Hematopoietic multipotent progenitor cell treated with erythropoietin and hydrocortisone succinate and interleukin-3 and kit ligand, for 4 days (in vitro differentiated cells): Measurements from ENCODE around the gene ATP4B.

ENCODE experiments used
- DNase-seq: peaks from one replicate; pipeline ENCODE4 v3.0.0-alpha.2; 2015

Gene ATP4B

DNA sequence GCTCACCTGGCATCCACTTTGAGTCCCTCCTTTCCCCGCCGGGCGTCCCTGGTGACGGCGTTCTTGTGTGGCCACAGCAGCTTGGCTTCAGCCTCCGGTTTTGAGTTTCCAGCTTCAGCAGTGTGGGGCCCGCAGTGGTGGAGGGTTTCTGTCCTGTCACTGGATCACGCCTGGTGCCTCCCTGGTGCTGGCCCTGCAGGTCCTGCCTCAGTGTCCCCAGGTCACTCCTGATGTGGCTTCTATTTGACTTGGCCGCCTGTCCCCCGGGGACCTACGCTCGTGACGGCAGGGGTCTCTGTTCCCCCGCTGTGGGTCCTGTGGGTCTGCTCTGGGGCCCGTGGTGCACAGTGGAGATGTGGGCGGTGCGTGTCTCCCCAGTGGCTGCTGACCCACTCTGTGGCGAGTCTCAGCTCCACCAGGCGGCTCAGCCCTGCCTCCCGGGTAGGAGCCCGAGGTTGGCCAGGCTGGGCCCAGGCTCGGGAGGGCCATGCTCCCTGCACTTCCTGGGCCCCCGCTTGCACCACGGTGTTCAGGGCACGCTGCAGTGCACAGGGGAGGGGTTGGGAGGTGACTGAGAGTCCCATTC is 1.9 kb downstream of the ATP4B start:
- no peak for DNase-seq

DNA sequence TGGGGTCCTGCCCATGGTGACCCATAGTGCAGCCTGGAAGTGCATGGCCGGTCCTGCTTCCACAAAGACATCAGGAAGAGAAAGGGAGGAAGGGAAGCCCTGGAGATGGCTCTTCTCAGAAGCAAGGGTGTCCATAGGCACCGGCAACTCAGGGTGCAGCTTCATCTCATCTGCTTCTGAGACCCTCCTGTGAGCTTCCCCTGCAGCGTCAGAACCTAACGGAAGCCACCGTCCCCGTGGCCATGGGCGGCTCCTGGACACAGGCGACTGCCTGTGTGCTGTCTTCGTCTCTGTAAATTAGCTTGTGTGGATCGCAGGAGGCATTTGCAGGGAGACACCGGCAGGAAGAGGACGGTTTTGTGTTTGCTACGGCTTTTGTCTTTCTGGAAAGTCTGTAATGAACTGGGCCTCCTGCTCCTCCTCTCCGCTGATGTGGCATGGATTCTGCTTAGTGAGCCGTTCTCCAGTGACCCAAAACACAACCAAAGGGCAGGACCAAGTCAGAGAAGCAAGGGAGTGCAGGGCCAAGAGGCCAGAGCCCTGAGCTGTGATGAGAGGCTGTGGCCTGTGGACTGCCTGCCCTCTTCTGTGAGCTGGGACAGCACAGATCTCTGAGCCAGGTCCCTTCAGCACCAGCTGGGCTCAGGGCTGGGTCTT is 2.5 kb downstream of the ATP4B start:
- DNase-seq = no peak

DNA sequence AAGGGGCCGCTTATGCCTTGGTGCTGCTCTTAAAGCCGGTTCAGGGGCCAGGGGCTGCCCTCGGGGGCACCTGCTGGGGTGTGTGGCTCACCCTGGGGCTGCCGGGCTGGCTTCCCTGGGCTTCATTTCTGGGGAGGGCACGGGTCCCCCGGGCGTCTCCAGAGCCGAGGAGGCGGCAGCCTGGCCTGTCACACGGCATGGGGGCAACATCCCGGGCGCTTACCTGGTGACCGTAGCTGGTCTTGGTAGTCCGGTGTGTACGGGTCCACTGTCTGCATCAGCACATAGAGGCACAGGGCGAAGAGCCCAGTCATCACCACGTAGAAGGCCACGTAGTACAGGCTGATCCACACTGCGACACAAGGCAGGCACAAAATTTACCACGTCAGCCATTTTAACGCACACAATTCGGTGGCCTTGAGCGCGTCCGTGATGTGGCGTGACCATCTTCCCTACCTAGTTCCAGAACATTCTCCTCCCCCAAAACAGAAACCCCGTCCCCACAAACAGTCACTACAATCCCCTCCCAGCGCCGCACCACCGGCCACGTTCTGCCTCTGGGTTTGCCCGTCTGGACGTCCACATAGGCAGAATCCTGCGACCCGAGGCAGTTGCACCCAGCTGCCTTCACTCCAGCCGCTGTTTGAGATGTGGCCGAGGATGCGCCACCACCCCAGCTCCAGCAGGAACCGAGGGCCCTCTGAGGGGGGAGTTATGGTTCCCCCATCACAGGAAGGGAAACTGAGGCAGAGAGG is 3.2 kb downstream of the ATP4B start:
- no peak for DNase-seq

DNA sequence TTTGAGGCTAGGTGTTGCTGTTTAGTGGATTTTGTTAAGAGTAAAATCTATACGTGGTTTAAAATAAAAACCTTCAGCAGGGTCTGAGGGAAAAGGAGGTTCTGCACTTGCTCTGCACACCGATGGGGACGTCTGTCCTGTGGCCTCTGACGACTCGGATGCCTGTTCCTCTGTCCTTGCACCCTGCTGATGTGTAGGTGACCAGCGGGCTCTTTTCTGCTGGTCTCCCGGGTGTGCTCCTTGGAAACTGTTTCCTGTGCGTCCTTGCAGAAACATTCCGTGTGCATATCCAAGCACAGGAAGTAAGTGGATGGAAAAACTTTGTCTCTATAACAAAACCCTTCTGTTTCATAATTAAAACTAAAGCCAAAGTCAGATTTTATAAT is 3.8 kb downstream of the ATP4B start:
- no peak for DNase-seq

DNA sequence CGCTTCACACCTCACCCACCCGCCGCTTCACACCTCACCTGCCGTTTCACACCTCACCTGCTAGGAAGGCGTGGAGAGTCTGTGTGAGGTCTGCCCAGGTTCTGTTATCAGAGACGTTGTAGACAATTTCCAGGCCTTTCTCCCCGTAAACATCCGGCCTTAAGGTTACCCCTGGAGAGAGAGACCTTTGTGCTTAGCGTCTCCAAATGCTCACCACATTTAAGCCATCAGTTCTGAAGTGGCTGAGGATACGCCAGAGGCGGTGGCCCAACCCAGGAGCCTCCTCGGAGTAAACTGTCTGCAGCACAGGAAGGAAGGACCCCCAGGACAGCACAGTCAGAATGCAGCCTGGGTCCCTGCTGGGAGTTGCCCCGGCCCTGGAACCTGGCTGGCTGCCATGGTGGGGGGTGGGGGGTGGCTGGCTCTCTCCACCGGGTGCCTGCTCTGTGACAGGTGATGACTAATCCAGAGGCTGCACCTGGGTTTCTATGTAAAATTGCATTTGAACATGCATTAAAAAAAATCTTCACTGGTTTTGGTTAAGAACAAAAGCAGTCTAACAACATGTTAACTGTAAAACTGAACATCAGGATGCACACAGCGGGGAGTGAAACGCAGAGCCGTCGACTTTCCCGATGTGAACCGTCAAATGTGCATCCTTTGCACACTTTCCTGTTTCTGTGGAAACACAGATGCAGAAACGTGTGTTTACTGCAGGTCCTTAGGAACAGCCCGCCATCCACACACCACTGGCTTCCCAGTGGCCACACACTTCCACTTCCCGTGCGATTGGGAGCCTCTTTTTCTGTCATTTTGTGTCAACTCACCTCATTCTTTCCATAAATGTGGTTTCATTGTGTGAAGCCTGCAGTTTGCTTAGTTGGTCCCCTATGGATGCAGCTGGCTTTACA is 4.5 kb downstream of the ATP4B start:
- DNase-seq = no peak

DNA sequence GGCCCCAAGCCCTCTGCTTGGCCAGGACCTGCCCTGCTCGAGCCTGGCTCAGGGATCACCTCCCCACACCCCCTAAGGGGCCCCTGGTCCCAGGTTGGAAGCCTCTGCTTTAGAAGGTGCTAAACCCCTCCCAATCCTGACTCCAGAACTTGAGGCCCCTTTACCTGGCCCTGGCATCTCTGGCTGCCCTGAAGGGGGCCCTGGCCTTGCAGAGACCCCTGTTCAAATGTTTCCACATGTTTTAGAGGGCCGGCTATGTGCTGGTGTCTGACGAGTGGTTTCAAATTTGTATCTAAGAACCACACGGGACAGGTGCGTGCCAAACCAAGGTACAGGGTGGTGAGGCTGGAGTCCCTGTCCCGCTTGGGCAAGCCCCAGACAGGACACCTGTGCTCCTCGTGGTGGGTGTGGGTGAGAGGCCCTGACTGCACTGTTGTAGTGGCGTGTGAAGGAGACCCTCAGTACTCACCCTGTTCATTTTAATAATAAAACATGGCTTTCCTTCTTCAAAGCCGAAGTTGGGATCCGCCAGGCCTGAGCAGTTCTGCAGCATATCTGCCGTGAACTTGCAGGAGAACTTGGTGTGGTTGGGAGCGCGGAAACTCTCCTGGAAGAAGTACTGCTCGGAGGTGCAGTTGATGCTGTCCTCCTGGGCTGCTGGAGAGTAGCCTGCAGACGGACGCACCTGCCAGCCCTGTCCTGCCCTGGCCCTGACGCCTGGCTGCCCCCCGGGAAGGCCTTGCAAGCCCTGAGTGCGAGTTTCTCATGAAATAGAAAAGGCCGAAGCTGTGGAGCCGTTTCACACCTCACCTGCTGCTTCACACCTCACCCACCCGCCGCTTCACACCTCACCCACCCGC is 5.4 kb downstream of the ATP4B start:
- no peak for DNase-seq

DNA sequence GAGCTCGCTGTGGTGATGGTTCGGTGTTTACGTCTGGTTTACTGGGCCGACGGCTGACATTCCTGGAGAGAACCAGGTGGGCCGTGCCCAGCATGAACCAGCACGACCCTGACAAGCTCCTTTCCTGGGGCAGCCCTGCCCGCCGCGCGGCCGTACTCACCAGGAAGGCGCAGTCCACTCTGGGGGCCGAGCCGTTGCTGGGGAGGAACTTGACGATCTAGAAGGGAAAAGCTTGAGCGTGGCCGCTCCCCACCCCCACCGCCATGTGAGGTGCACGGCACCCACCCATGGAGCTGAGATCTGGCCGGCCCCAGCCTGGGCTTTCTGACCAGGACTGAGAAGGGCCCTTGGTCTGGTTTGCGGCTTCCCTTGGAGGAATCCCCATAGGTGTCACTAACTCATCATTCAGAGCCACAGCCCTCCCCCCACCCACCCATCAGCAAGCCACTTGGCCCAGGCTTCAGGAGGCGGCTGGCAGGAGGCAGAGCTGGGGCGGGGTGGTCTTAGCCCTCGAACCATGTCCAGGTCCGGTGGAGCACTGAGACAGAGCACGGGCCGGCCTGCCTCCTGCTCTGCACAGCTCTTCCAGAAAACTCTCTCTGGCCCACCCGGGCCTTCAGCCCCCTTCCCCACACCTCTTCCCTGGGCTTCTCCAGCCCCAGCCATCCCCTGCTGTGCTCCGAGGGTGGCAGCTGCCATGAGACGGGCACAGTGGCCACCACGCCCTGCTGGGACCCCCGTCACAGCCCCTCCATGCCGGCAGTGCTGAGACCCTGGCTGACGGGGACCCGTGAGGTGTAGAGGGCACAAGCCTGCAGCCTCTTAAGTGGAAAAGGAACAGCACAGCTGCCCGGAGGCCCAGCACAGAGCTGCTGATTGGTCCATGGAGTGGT is 6.2 kb downstream of the ATP4B start:
- no peak for DNase-seq

DNA sequence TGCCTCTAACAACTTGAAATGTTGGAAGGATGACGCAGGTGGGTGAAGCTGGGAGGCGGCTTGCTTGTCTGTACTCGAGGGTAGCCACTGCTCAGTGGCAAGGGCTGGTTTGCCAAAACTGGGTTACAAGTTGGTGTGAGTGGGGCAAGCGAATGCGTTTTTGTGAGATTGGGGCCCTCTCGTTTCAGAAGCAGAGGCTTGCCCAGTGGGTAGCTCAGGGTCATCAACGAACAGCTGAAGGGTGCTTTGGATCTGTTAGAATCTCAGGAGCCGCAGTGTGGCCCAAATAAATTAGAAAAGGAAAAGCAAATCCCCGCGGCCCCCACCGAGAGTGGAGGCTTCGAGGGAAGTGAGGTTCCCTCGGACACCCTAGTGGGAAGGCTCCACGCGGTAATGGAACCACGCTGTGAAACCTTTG is 7.3 kb downstream of the ATP4B start:
- DNase-seq = no peak

DNA sequence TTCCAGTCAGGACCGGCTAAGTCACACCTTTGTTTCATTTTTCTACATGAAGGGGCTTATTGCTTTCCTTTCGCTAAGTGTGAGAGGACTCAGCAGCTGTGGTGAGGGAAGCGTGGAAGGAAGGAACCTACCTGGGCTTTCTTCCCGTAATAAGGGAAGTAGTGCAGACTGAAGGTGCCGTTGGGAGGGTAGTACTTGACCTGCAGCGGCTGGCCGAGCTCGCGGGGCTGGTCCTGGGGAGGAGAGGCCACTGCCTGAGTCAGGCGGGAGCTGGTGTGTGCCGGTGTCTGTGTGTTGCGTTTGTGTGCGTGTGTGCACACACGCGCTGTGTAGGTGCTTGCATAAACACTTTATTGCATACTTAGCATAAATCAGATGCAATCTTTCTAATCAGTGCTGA is 7.7 kb downstream of the ATP4B start:
- DNase-seq = no peak

DNA sequence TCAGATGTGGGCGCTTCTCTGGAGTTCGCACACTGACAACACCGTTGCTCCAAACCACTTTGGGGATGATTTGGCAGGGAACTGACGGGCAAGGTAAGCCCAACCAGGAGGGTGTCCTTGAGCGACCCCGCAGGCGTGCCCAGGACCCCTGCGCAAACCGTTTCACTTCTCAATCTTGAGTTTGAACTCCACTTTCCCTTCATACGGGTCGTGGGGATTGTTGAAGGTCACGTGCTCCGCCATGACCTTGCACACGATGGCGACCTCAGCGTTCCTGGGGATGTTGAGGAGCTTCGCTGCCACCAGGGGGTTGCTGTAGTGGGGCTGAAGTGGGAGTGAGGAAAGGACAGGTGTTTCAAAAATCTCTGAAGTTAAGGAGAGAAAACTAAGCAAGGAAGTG is 8.8 kb downstream of the ATP4B start:
- no peak for DNase-seq

DNA sequence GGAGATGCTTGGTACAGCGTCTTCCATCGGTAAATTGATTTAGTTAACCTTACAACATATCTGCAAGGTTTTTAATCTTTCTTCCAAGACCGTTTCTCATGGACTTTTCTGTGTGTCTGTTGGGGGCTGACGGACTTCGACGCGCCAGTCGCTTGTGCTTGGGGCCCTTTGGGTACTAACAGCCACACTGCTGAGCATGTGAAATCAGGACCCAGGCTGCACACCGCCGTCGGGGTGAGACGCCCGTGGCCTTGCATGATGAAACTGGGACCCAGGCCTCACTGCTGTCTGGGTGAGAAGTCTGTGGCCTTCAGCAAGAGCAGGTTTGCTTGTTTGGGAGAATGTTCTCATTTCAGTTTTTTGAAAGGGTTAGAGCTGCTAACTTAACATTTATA is 9.8 kb downstream of the ATP4B start:
- DNase-seq = no peak

DNA sequence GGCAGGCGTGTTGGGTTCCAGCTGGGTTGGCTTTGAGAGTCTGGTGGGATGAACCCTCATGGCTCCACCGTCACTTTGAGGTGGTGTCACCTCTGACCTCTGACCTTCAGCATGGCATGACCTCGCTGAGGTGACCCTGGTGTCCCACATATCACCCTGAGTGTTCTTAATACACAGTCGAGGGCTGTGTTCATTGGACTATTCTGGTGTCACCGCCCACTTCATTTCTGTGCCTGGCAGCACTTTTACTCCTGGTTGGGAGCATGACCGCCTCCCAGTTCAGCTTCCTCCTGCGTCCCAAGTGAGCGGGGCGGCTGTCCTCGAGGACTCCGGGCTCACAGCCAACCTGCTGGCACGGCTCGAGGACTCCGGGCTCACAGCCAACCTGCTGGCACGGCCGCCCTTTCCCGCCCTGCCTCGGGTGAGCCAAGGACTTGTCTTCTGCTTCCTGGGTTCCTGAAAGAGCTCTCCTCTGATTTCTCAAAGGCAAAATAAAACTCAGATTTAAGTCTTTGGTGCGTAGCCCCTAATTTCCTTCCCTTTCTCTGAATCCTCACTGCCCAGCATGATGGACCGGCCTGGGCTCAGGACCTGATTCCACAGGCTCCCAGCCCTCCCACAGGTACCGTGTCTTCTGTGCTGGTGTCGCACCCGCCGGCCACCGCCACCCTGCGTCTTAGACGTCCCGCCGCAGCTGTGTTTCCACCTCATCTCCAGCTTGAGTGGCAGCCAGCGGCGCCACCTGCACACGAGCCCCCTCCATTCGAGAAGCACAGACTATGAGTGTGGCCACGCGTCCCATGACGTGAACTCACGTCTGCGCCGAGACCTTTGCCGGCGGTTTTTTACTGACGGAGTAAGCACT is 10.4 kb downstream of the ATP4B start:
- DNase-seq = peak; percentile 82

DNA sequence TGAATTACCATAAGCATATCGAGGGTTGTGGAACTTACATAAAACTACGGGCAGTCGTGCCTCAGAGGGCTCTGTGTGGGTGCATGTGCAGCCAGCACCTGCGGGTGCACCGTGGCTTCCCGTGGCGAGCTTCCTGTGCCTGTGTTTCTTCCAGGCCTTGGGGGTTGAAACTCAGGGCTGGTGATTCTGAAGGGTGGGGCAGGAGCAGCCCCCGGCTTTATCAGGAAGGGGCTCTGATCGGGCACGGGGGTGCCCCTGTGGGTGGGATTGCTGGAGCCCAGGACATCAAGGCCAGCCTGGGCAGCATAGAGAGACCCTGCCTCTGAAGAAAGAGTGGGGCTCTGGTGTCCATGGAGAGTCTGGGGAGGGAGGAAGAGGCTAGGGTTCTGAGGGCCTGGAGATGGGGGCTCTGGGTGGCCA is 11.1 kb downstream of the ATP4B start:
- DNase-seq = no peak

DNA sequence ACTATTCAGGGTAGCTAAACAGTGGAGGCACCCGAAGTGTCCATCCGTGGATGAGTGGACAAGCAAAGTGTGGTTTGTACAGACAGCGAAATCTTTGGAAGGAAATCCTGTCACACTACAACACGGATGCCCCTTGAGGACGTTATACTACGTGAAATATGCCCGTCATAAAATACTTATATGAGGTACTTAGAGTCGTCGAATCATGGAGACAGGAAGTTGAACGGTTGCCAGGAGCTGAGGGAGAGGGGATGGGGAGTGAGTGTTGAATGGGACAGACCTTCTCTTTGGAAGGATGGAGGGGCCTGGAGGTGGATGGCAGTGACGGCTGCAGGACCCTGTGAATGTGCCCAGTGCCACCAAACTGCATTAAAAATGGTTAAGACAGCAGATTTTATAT is 11.6 kb downstream of the ATP4B start:
- DNase-seq = no peak

DNA sequence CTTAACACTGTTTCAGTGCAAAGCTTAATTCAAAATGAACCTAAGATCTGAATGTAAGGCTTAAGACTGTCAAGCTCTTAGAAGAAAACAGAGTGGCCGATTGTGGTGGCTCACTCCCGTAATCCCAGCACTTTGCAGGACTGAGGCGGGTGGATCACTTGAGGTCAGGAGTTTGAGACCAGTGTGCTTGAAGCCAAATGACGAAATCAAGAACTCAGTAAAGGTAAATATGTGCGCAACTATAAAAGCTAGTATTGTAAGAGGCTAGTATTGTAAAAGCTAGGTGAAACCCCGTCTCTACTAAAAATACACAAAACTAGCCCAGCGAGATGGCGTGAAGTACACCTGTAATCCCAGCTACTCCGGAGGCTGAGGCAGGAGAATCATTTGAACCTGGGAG is 12.7 kb downstream of the ATP4B start:
- DNase-seq = no peak

DNA sequence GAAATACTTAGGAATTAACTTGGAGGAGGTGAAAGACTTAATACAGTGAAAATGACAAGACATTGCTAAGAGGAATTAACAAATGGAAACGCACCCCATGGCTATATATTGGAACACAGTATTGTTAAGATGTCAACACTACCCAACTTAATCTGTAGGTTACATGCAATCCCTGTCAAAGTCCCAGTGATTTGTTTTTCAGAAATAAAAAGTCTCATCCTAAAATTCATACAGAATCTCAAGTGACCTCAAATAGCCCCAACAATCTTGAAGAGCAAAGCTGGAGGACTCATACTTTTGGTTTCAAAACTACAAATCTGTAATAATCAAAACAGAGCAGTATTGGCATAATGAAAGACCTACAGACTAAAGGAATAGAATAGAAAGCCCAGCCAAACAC is 13.2 kb downstream of the ATP4B start:
- no peak for DNase-seq

DNA sequence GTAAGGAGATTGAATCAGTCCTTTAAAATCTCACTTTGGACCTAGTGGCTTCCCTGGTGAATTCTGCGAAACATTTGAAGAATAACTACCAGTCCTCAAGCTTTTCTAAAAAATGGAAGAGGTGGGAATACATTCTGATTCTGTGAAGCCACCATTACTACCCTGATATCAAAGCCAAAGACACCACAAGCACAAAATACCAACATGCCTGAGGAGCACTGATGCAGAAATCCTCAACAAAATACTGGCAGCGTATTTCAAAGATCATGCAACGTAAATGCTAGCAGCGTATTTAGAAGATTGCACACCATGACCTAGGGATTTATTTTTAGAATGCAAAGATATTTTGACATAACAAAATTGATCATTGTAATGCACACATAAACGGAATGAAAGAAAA is 14.4 kb downstream of the ATP4B start:
- DNase-seq = no peak

DNA sequence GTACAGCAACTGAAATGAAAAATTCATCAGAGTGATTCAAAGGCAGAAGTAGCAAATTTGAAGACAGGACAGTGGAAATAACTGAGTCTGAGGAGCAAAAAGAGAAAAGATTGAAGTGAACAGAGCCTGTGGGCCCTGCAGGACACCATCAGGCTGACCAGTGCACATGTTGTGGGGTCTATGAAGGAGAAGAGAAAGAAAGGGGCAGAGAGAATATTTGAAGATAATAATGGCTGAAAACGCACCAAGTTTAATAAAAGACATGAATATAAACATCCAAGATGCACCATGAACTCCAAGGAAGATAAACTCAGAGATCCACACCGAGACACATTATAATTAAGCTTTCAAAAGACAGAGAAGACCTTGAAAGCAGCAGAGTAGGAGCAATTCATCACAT is 15.4 kb downstream of the ATP4B start:
- no peak for DNase-seq

DNA sequence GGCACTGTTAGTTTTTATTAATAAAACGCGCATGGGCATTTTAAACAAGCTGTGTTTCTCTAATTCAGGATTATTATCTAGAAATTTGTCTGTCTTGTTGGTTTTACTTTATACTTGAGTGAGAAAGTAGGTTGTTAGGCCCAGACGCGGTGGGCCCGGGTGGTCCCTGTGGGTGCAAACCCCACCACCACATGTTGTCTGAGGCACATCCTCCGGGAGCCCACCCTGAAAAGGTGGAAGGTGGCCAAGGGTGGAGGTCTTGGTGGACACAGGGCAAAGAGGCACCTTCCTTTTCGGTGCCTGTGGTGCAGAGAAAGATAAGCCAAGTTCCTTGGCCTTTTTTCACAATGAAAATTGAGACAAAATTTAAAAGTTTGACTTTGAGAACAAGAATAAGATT is 16.6 kb downstream of the ATP4B start:
- DNase-seq = no peak

DNA sequence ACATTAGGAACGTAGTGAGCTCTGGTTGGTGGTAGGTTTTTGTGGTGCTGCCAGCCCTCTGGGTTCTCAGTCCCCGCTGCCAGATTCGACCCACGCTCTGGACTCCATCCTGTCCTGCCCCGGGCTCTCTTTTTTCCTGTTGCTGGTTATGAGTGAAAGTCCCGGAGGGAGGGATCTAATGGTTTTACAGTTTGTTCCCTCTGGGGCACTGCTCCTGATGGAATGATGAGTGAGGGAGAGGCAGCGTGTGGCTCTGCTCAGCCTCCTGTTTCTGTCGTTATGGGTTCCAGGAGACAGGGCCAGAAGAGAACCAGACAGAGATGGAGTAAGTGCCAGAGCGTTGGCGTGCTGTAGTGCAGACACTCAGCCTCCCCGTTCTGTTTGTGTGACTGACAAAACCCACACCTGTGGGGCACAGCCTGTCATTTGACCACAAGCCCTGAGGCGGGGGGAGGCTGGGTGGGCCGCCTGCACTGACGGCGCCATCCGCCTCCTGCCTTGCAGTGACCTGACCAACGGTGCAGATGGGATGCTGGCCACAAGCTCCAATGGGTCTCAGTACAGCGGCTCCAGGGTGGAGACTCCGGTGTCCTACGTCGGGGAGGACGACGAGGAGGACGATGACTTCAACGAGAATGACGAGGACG is 18.3 kb downstream of the ATP4B start:
- no peak for DNase-seq
